HEK293T (cell line): Measurements from ENCODE around the gene JPH2.

Source experiments
- ARNT ChIP-seq: fragments of 450-650 bp; IDR thresholded peaks from 2 replicates; pipeline ENCODE4 v1.6.1; 2017; ENCODE audit warnings: mild to moderate bottlenecking
- BHLHE40 ChIP-seq: fragments of 450-650 bp; IDR thresholded peaks from 2 replicates; pipeline ENCODE4 v1.6.1; 2016; ENCODE audit warnings: mild to moderate bottlenecking, moderate library complexity, borderline replicate concordance
- FOXK2 ChIP-seq: fragments of 450-650 bp; IDR thresholded peaks from 2 replicates; pipeline ENCODE4 v1.6.1; 2016; ENCODE audit warnings: mild to moderate bottlenecking
- ZNF384 ChIP-seq: fragments of 450-650 bp; IDR thresholded peaks from 2 replicates; pipeline ENCODE4 v1.6.1; 2016

DNA sequence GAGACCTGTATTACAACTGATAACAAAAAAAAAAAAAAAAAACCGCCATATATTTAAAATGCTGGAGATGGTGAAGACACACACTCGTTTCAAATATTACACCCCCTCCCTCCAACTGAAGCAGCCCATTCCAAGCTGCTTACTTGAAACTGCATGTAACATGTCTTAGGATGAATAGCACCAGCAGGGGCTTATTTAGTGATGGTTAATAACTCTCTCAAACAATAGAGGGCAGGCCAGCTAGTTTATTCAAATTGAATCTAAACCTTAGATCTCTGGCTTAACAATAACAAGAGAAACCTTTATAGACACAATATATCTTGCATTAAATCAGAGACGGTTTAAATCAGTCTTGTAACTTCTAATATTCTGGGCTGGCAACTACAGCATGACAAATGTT is 9.3 kb upstream of the JPH2 start:
- no peak for TF ChIP-seq FOXK2
- TF ChIP-seq BHLHE40, result no peak
- no peak for TF ChIP-seq ZNF384
- TF ChIP-seq ARNT, result no peak
